ENCODE data around the gene CFAP61. TPM values are rescaled to one million over a fixed set of nuclear protein-coding genes. Genes with fewer than 3 reads are reported as not detected.

CFAP61 gene
- total and polyA plus RNA-seq, 12 donors = 0.53 to 3.6 (median 1.1) TPM; not detected in 3

DNA sequence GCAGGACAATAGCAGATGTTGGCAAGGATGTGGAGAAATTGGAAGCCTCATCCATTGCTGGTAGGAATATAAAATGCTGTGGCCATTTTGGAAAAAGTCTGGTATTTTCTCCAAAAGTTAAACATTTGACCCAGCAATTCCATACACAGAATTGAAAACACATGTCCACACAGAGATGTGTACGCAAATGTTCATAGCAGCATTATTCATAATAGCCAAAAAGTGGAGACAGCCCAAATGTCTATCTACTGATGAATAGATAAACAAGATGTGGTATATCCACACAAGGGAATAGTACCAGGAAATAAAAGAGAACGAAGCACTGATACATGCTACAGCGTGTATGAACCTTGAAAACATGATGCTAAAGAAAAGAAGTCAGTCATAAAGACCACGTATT, 40.5 kb downstream of the CFAP61 start:
- no peaks in the 10 kb centered on the region for H3K9me3 ChIP-seq (replicated peaks in 1 of 3)
- no peaks in the 10 kb centered on the region for H3K27me3 ChIP-seq
- no peak overlapping the region for H3K27ac ChIP-seq
- no peaks in the 10 kb centered on the region for H3K36me3 ChIP-seq (replicated peaks in 1 of 2)
- no peak overlapping the region for H3K4me3 ChIP-seq
- no peak for DNase-seq
- no peaks in the 10 kb centered on the region for H3K4me1 ChIP-seq (replicated peaks in 1 of 2)
- no peak for TF ChIP-seq POLR2A (IDR thresholded peaks at IDR 0.05)
- no peak for TF ChIP-seq CTCF (IDR thresholded peaks at IDR 0.05)
- intact Hi-C loops (cut with DNase I) = no loop called here
- 80 to 90% (median 90%) methylated on average over 4 of the region's 4 CpGs for WGBS, 4 donors

- no peak overlapping the region for H3K27ac ChIP-seq
- no peaks in the 10 kb centered on the region for H3K27me3 ChIP-seq
- no peak for DNase-seq
- H3K4me3 ChIP-seq = no peak overlapping the region
- H3K36me3 ChIP-seq (replicated peaks in 1 of 2) = no peaks in the 10 kb centered on the region
- intact Hi-C loops (cut with DNase I) = no loop called here
- TF ChIP-seq CTCF (IDR thresholded peaks at IDR 0.05) = no peak
- TF ChIP-seq POLR2A (IDR thresholded peaks at IDR 0.05) = no peak
- WGBS, 4 donors = 71 to 86% (median 73%) methylated on average over 6 of the region's 6 CpGs
- no peaks in the 10 kb centered on the region for H3K4me1 ChIP-seq (replicated peaks in 1 of 2)
- H3K9me3 ChIP-seq (replicated peaks in 1 of 3) = no peaks in the 10 kb centered on the region
Observed at GRCh38 chr20:20094410-20094809, 42.1 kb downstream of the CFAP61 start.

GRCh38 chr20:20095114-20095872, 43.0 kb downstream of the CFAP61 start:
- intact Hi-C loops (cut with DNase I) = no loop called here

DNA sequence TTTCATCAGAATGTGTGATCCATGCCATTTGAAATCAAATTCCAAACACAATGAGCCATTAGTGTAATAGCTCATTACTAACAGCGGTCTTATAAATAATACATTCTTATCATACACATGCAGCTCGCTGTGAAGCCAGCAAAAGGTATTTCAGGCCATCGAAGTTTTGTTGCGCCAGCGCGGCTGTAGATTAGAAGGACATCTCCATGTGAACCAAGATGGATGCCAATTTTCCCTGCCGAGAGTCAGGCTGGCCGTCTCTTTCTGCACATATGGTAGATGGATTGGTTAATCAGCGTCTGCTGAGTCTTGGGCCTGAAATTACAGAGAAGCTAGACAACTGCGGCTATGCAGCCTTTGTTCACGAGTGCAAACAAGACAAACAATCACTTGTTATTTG, 44.1 kb downstream of the CFAP61 start:
- H3K27ac ChIP-seq = no peak overlapping the region
- intact Hi-C loops (cut with DNase I) = no loop called here
- no peak overlapping the region for H3K4me3 ChIP-seq
- TF ChIP-seq CTCF (IDR thresholded peaks at IDR 0.05) (no peak), POLR2A (IDR thresholded peaks at IDR 0.05) (no peak)
- no peaks in the 10 kb centered on the region for H3K4me1 ChIP-seq (replicated peaks in 1 of 2)
- no peak for DNase-seq
- H3K27me3 ChIP-seq = no peaks in the 10 kb centered on the region
- WGBS, 4 donors = 79 to 87% (median 83%) methylated on average over 11 of the region's 11 CpGs
- H3K36me3 ChIP-seq (replicated peaks in 1 of 2) = no peaks in the 10 kb centered on the region
- H3K9me3 ChIP-seq (replicated peaks in 1 of 3) = no peaks in the 10 kb centered on the region

More at GRCh38 chr20:20095114-20095872, 43.0 kb downstream of the CFAP61 start:
- Histone ChIP-seq H3K36me3 (replicated peaks in 1 of 2) (no peaks in the 10 kb centered on the region), H3K9me3 (replicated peaks in 1 of 3) (no peaks in the 10 kb centered on the region), H3K4me1 (replicated peaks in 1 of 2) (no peaks in the 10 kb centered on the region), H3K4me3 (no peak overlapping the region), H3K27ac (no peak overlapping the region), H3K27me3 (no peaks in the 10 kb centered on the region)
- DNase-seq = no peak
- WGBS, 4 donors = 79 to 87% (median 85%) methylated on average over 10 of the region's 10 CpGs
- TF ChIP-seq POLR2A (IDR thresholded peaks at IDR 0.05) = no peak
- no peak for TF ChIP-seq CTCF (IDR thresholded peaks at IDR 0.05)

Measured in adrenal gland (tissue), 12 donors.